Right lobe of liver (tissue), 6 donors: ENCODE measurements around the gene CHADL. TPM values are rescaled to one million over a fixed set of nuclear protein-coding genes. Genes with fewer than 3 reads are reported as not detected.
A peak's percentile ranks its signal among the peaks of the same experiment; 100 is the strongest.

Source experiments
- ATAC-seq, 4 donors: fragments of 200-7000 bp; cut with Tn5 transposase; one replicate each; pipeline ENCODE4 v1.9.1; 2020; ENCODE audit warnings: mild to moderate bottlenecking in 4 of 4, moderate library complexity in 4 of 4
- DNase-seq, 3 donors: peaks; one replicate each; pipeline ENCODE4 v3.0.0-alpha.2; 2020
- H3K27ac ChIP-seq, 3 donors: fragments of 200-600 bp; one replicate each; pipeline ENCODE4 v1.8.0; 2022
- H3K27me3 ChIP-seq, 2 donors: fragments of 200-600 bp; one replicate each; pipeline ENCODE4 v1.8.0; 2022
- H3K36me3 ChIP-seq, 4 donors: fragments of 200-600 bp; sonication (generic) in 1 of 4; one replicate each; pipeline versions ENCODE4 v1.5.1 to v1.8.0; 2017 to 2022; ENCODE audit warnings: control low read depth in 1 of 4
- H3K4me1 ChIP-seq, 4 donors: fragments of 200-600 bp; sonication (generic) in 1 of 4; one replicate each; pipeline versions ENCODE4 v1.5.1 to v1.8.0; 2017 to 2022; ENCODE audit warnings: control low read depth in 1 of 4
- H3K4me3 ChIP-seq, 3 donors: fragments of 200-600 bp; one replicate each; pipeline ENCODE4 v1.8.0; 2022
- H3K9me3 ChIP-seq, 4 donors: fragments of 200-600 bp; sonication (generic) in 1 of 4; one replicate each; pipeline versions ENCODE4 v1.5.1 to v1.8.0; 2017 to 2022; ENCODE audit warnings: control low read depth in 1 of 4
- CTCF ChIP-seq, 4 donors: fragments of 200-600 bp in 3 of 4; fragments of 450-650 bp in 1 of 4; IDR thresholded peaks; one replicate each; pipeline versions ENCODE4 v1.5.1 to v1.8.0; 2016 to 2022; ENCODE audit warnings: antibody characterized with exemption in 4 of 4, mild to moderate bottlenecking in 2 of 4
- POLR2A ChIP-seq: fragments of 450-650 bp; IDR thresholded peaks from one replicate; pipeline ENCODE4 v1.6.1; 2017; ENCODE audit warnings: antibody characterized with exemption, mild to moderate bottlenecking
- WGBS: methylation state at CpG from one replicate; pipeline ENCODE4 v1.1.6; 2018; ENCODE audit warnings: low coverage, low lambda C conversion rate; ENCODE audit not compliant: insufficient coverage; ENCODE audit errors: missing lambda C conversion rate; 5-methylcytosine and 5-hydroxymethylcytosine counted together
- intact Hi-C, 2 donors: fragments of 100-400 bp; cut with DNase I; formaldehyde crosslinking; loops; one replicate each; pipeline versions ENCODE4 v1.11.2 to v1.14.1; 2022
- total RNA-seq, 6 experiments: library from RNA; depleted of rRNA in 2 of 6; stranded (reverse); fragments of >200 nt in 2 of 6; fragmentation: NEBNext Ultra II Directional in 3 of 6; extraction: Animal tissue kit (Norgen Biotek cat#: 25700) in 3 of 6; gene quantifications; one replicate each; pipeline versions ENCODE4 v1.1.0 to v1.2.4, GENCODE V29; 2016 to 2023
- donor health status: DM: no; HTN: yes; CAD: no.
- donor health status: DM: no; HTN: no; CAD: no.
- donor health status: DM: no; HTN: no; CAD: no.
- donor health status: DM: no; HTN: yes; CAD: no.
- donor health status: DM: no; HTN: yes; CAD: no.

Gene CHADL
- total RNA-seq, 6 experiments from 2014 or later = 0.75 to 1.5 (median 1.1) TPM

GRCh38 chr22:41223535-41223934, 17.2 kb downstream of the CHADL start:
- WGBS = no CpG with 5 or more reads among the region's 7 CpGs
- Histone ChIP-seq H3K9me3 (no peaks in the 10 kb centered on the region), H3K27me3 (no peaks in the 10 kb centered on the region), H3K4me1 (peaks cover 0 to 20% (median 10%) of the 10 kb centered on the region in 4 donors), H3K27ac (peak overlapping the region in 1 of 3 donors; percentile 67), H3K36me3 (peaks cover 0 to 43% (median 17%) of the 10 kb centered on the region in 4 donors), H3K4me3 (no peak overlapping the region)
- peak; percentile 65 to 92 (median 89) for DNase-seq
- TF ChIP-seq POLR2A (no peak), CTCF (IDR thresholded peaks at IDR 0.05) (no peak)
- ATAC-seq = peak; percentile 83 to 90 (median 88)
- intact Hi-C loops = no loop called here

DNA sequence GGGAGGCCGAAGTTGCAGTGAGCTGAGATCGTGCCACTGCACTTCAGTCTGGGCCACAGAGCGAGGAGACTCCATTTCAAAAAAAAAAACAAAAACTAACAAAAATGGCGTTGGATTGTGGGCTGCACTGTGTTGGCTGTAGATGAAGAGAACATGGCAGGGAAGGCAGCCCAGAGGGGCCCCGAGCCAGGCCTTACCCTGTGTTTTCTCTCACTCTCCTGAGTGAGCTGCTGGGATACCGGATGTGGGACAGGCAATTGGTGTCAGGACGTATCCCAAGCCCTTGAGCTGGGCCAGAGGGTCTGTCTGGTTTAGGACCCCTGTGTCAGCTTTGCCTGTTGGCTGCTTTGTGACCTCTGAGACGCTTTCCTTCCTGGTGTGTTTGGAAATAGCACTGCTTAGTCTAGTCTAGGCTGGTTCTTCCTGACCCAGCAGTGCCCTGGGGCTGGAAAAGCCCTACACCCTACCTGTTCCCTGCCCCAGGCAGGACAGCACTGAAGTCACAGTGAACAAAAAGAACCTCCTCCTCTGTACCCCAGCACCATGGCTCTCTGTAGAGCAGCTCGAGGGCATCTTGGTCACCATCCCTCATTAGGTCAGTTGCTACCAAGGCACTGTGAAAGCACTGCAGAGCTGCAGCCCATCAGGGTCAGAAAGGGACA, 17.8 kb downstream of the CHADL start:
- no peak for DNase-seq
- peak; percentile 33 to 43 (median 37) for ATAC-seq
- Histone ChIP-seq H3K27ac (peak overlapping the region in 1 of 3 donors; percentile 67), H3K9me3 (no peaks in the 10 kb centered on the region), H3K4me3 (no peak overlapping the region), H3K27me3 (no peaks in the 10 kb centered on the region), H3K4me1 (peaks cover 0 to 20% (median 10%) of the 10 kb centered on the region in 4 donors), H3K36me3 (peaks cover 0 to 42% (median 17%) of the 10 kb centered on the region in 4 donors)
- 79% methylated on average over 5 of the region's 9 CpGs for WGBS
- intact Hi-C loops = no loop called here
- TF ChIP-seq POLR2A (no peak), CTCF (IDR thresholded peaks at IDR 0.05) (no peak)

GRCh38 chr22:41217553-41218157, 23.1 kb downstream of the CHADL start:
- TF ChIP-seq POLR2A (no peak), CTCF (IDR thresholded peaks at IDR 0.05) (no peak)
- WGBS = 53% methylated on average over 10 of the region's 16 CpGs
- no peak overlapping the region for H3K4me3 ChIP-seq
- H3K27me3 ChIP-seq = no peaks in the 10 kb centered on the region
- H3K27ac ChIP-seq = peak overlapping the region; percentile 34 to 47 (median 44)
- intact Hi-C loops = no loop called here
- peaks cover 0 to 28% (median 6%) of the 10 kb centered on the region in 4 donors for H3K36me3 ChIP-seq
- no peak for DNase-seq
- H3K4me1 ChIP-seq = peaks cover 0 to 6% (median 2%) of the 10 kb centered on the region in 4 donors
- ATAC-seq = peak; percentile 72 to 84 (median 79)
- no peaks in the 10 kb centered on the region for H3K9me3 ChIP-seq

GRCh38 chr22:41216984-41217383, 23.7 kb downstream of the CHADL start:
- ATAC-seq (peak in 2 of 4 donors; percentile 9 to 27), DNase-seq (no peak)
- peaks cover 0 to 26% (median 6%) of the 10 kb centered on the region in 4 donors for H3K36me3 ChIP-seq
- WGBS = 39% methylated on average over 3 of the region's 13 CpGs
- H3K4me1 ChIP-seq = no peaks in the 10 kb centered on the region
- H3K9me3 ChIP-seq = no peaks in the 10 kb centered on the region
- no peak for TF ChIP-seq CTCF (IDR thresholded peaks at IDR 0.05)
- no peak overlapping the region for H3K4me3 ChIP-seq
- H3K27ac ChIP-seq = peak overlapping the region in 2 of 3 donors; percentile 34 to 47
- no peaks in the 10 kb centered on the region for H3K27me3 ChIP-seq
- intact Hi-C loops = no loop called here
